Loucy (cell line): ENCODE results near the gene PPP4C.

ENCODE experiments used
- H2AFZ ChIP-seq: fragments of 200-600 bp; sonication (generic); 2 replicates; pipeline ENCODE4 v1.6.0; 2016; ENCODE audit warnings: antibody characterized with exemption, mild to moderate bottlenecking, low read length, moderate library complexity
- H3F3A ChIP-seq: fragments of 200-600 bp; 2 replicates; pipeline ENCODE4 v1.6.0; 2016; ENCODE audit warnings: antibody characterized with exemption, low read depth, mild to moderate bottlenecking
- H3K27me3 ChIP-seq: fragments of 200-600 bp; sonication (generic); 2 replicates; pipeline ENCODE4 v1.6.1; 2014; ENCODE audit warnings: low read length, mild to moderate bottlenecking; ENCODE audit not compliant: insufficient read depth, poor library complexity, severe bottlenecking
- H3K36me3 ChIP-seq: fragments of 200-600 bp; sonication (generic); 2 replicates; pipeline ENCODE4 v1.6.1; 2016; ENCODE audit warnings: low read length; ENCODE audit not compliant: insufficient read depth
- H3K4me1 ChIP-seq: fragments of 200-600 bp; sonication (generic); 2 replicates; pipeline ENCODE4 v1.5.1; 2014; ENCODE audit warnings: low read length, mild to moderate bottlenecking; ENCODE audit not compliant: insufficient read depth, poor library complexity, severe bottlenecking
- H3K4me2 ChIP-seq: fragments of 200-600 bp; sonication (generic); 2 replicates; pipeline ENCODE4 v1.6.0; 2014; ENCODE audit warnings: antibody characterized with exemption, low read length, low read depth, mild to moderate bottlenecking; ENCODE audit not compliant: poor library complexity, severe bottlenecking
- H3K4me3 ChIP-seq: fragments of 200-600 bp; sonication (generic); 2 replicates; pipeline ENCODE4 v1.5.1; 2014; ENCODE audit warnings: low read length, mild to moderate bottlenecking, mixed read lengths; ENCODE audit not compliant: poor library complexity, severe bottlenecking
- H3K79me2 ChIP-seq: fragments of 200-600 bp; sonication (generic); 2 replicates; pipeline ENCODE4 v1.6.1; 2014; ENCODE audit warnings: low read length; ENCODE audit not compliant: insufficient read depth
- H3K9ac ChIP-seq: fragments of 200-600 bp; sonication (generic); 2 replicates; pipeline ENCODE4 v1.6.0; 2014; ENCODE audit warnings: mild to moderate bottlenecking, low read depth, low read length, moderate library complexity; ENCODE audit not compliant: poor library complexity, severe bottlenecking
- H3K9me2 ChIP-seq: fragments of 200-600 bp; sonication (generic); replicated peaks from 2 replicates; pipeline ENCODE4 v1.6.1; 2016; ENCODE audit warnings: low read depth, low read length, mixed read lengths
- H3K9me3 ChIP-seq: fragments of 200-600 bp; sonication (generic); 2 replicates; pipeline ENCODE4 v1.6.1; 2014; ENCODE audit warnings: mild to moderate bottlenecking, antibody characterized with exemption, low read length, low read depth; ENCODE audit not compliant: insufficient read depth
- H4K20me1 ChIP-seq: fragments of 200-600 bp; sonication (generic); 2 replicates; pipeline ENCODE4 v1.6.0; 2014; ENCODE audit warnings: antibody characterized with exemption, low read length, mild to moderate bottlenecking; ENCODE audit not compliant: insufficient read depth, poor library complexity, severe bottlenecking
- CTCF ChIP-seq: fragments of 200-600 bp; sonication (generic); conservative IDR thresholded peaks from 2 replicates; pipeline ENCODE4 v1.5.1; 2014; ENCODE audit warnings: mild to moderate bottlenecking, antibody characterized with exemption, low read length
- EZH2phosphoT487 ChIP-seq: fragments of 200-600 bp; IDR thresholded peaks from 2 replicates; pipeline ENCODE4 v1.6.1; 2018; ENCODE audit warnings: antibody characterized with exemption, mild to moderate bottlenecking, moderate library complexity, borderline replicate concordance

The PPP4C gene

GRCh38 chr16:30116291-30117207 is 40.8 kb downstream of the PPP4C start:
- no peaks in the 10 kb centered on the region for H3K9me2 ChIP-seq
- no peaks in the 10 kb centered on the region for H3K79me2 ChIP-seq
- no peak overlapping the region for H2AFZ ChIP-seq
- H3K4me2 ChIP-seq = no peak overlapping the region
- H4K20me1 ChIP-seq = no peaks in the 10 kb centered on the region
- no peak overlapping the region for H3K9ac ChIP-seq
- H3K9me3 ChIP-seq = no peaks in the 10 kb centered on the region
- no peak for TF ChIP-seq CTCF
- TF ChIP-seq EZH2phosphoT487 = no peak
- peaks cover 8% of the 10 kb centered on the region for H3K4me1 ChIP-seq
- no peaks in the 10 kb centered on the region for H3K36me3 ChIP-seq
- H3K27me3 ChIP-seq = no peaks in the 10 kb centered on the region
- H3F3A ChIP-seq = no peaks in the 10 kb centered on the region
- H3K4me3 ChIP-seq = no peak overlapping the region

- Histone ChIP-seq H3K4me2 (no peak overlapping the region), H3K9me2 (no peaks in the 10 kb centered on the region), H3K4me3 (no peak overlapping the region), H4K20me1 (no peaks in the 10 kb centered on the region), H3K27me3 (no peaks in the 10 kb centered on the region), H3K9ac (no peak overlapping the region), H2AFZ (no peak overlapping the region), H3K4me1 (peaks cover 19% of the 10 kb centered on the region), H3K79me2 (peaks cover 12% of the 10 kb centered on the region), H3K36me3 (no peaks in the 10 kb centered on the region), H3K9me3 (no peaks in the 10 kb centered on the region), H3F3A (no peaks in the 10 kb centered on the region)
- TF ChIP-seq EZH2phosphoT487 = no peak
- TF ChIP-seq CTCF = no peak
Measured at GRCh38 chr16:30117768-30118167, 42.0 kb downstream of the PPP4C start.

- no peaks in the 10 kb centered on the region for H3F3A ChIP-seq
- no peaks in the 10 kb centered on the region for H4K20me1 ChIP-seq
- no peak overlapping the region for H3K4me3 ChIP-seq
- H3K4me1 ChIP-seq = peaks cover 19% of the 10 kb centered on the region
- H3K36me3 ChIP-seq = no peaks in the 10 kb centered on the region
- H3K9ac ChIP-seq = no peak overlapping the region
- no peaks in the 10 kb centered on the region for H3K27me3 ChIP-seq
- no peak overlapping the region for H3K4me2 ChIP-seq
- H3K9me2 ChIP-seq = no peaks in the 10 kb centered on the region
- peaks cover 18% of the 10 kb centered on the region for H3K79me2 ChIP-seq
- H2AFZ ChIP-seq = no peak overlapping the region
- H3K9me3 ChIP-seq = no peaks in the 10 kb centered on the region
- no peak for TF ChIP-seq CTCF
- no peak for TF ChIP-seq EZH2phosphoT487
Measured at GRCh38 chr16:30119428-30119827, 43.6 kb downstream of the PPP4C start.
